ENCODE data around the gene MTSS2.

DNA sequence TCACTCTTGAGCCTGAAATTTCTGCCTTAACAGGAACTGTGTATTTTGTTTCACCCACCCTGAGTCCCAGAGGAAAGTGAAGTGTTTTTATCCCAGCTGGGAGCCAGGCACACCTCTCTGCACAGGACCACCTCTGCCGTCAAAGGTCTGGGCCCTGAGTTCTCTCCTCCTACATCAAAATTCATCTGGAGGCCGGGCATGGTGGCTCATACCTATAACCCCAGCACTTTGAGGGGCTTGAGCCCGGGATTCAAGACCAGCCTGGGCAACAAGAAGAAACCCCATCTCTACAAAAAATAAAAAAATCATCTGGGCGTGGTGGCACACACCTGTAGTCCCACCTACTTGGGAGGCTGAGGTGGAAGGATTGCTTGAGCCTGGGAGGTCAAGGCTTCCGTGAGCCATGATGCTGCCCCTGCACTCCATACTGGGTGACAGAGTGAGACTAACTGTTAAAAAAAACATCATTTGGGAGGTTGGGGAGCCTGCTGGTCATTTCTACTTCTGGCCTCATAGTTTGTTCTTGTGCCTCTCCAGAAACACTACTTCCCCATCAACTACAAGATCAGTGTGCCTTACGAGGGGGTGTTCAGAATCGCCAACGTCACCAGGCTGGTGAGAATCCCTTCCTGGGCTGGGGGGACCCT lies 29.7 kb downstream of the MTSS2 start:
- TF ChIP-seq, protein P1, sequence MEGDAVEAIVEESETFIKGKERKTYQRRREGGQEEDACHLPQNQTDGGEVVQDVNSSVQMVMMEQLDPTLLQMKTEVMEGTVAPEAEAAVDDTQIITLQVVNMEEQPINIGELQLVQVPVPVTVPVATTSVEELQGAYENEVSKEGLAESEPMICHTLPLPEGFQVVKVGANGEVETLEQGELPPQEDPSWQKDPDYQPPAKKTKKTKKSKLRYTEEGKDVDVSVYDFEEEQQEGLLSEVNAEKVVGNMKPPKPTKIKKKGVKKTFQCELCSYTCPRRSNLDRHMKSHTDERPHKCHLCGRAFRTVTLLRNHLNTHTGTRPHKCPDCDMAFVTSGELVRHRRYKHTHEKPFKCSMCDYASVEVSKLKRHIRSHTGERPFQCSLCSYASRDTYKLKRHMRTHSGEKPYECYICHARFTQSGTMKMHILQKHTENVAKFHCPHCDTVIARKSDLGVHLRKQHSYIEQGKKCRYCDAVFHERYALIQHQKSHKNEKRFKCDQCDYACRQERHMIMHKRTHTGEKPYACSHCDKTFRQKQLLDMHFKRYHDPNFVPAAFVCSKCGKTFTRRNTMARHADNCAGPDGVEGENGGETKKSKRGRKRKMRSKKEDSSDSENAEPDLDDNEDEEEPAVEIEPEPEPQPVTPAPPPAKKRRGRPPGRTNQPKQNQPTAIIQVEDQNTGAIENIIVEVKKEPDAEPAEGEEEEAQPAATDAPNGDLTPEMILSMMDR (IDR thresholded peaks at IDR 0.05; ENCODE audit: low read depth, low read length), result no peak
- no peak for TF ChIP-seq EZH2phosphoT487 (IDR thresholded peaks at IDR 0.05; ENCODE audit: low read depth)

All from OCI-LY3 (cell line).